Breast epithelium (tissue), 4 donors: Measurements from ENCODE around the gene METTL25. TPM values are rescaled to one million over a fixed set of nuclear protein-coding genes. Genes with fewer than 3 reads are reported as not detected.

Experiments used
- DNase-seq, 2 donors: peaks; one replicate each; pipeline ENCODE4 v3.0.0-alpha.2; 2019; ENCODE audit warnings: low spot score in 2 of 2
- H3K27ac ChIP-seq, 2 donors: fragments of 200-600 bp; sonication (generic) in 1 of 2; one replicate each; pipeline ENCODE4 v1.5.1; 2016 to 2019; ENCODE audit warnings: mild to moderate bottlenecking in 1 of 2
- H3K27me3 ChIP-seq, 2 donors: fragments of 200-600 bp; sonication (generic) in 1 of 2; one replicate each; pipeline versions ENCODE4 v1.5.1 to v1.6.0; 2017 to 2019; ENCODE audit warnings: control low read depth in 1 of 2, mild to moderate bottlenecking in 1 of 2
- H3K36me3 ChIP-seq: fragments of 200-600 bp; one replicate; pipeline ENCODE4 v1.5.1; 2019
- H3K4me1 ChIP-seq, 2 donors: fragments of 200-600 bp; sonication (generic); one replicate each; pipeline ENCODE4 v1.5.1; 2016 to 2019; ENCODE audit warnings: control low read depth in 1 of 2
- H3K4me3 ChIP-seq, 3 donors: fragments of 200-600 bp; sonication (generic); 1 replicate in 2 of 3; 2 replicates in 1 of 3; pipeline ENCODE4 v1.5.1; 2016 to 2019; ENCODE audit warnings: mild to moderate bottlenecking in 3 of 3, moderate library complexity in 2 of 3
- H3K9me3 ChIP-seq, 2 donors: fragments of 200-600 bp; sonication (generic) in 1 of 2; one replicate each; pipeline ENCODE4 v1.5.1; 2016 to 2019; ENCODE audit warnings: control low read depth in 1 of 2
- POLR2A ChIP-seq: fragments of 450-650 bp; IDR thresholded peaks from one replicate; pipeline ENCODE4 v1.6.1; 2016; ENCODE audit warnings: antibody characterized with exemption, mild to moderate bottlenecking, moderate library complexity
- POLR2AphosphoS5 ChIP-seq, 3 donors: sonication (generic); formaldehyde crosslinking; IDR thresholded peaks; one replicate each; pipeline ENCODE4 v1.6.1; 2017; ENCODE audit warnings: antibody characterized with exemption in 3 of 3
- intact Hi-C: fragments of 100-400 bp; cut with DNase I; formaldehyde crosslinking; loops from one replicate; pipeline ENCODE4 v1.15.1; 2023; ENCODE audit warnings: low total_unique reads
- total RNA-seq, 3 donors: library from RNA; depleted of rRNA; stranded (reverse); fragments of >200 nt; gene quantifications; one replicate each; pipeline ENCODE4 v1.1.0, GENCODE V29; 2016
- TF ChIP-seq, protein P1 (sequence below), 3 donors: fragments of 450-650 bp; IDR thresholded peaks; one replicate each; pipeline ENCODE4 v1.5.1; 2016 to 2017; ENCODE audit warnings: antibody characterized with exemption in 3 of 3, mild to moderate bottlenecking in 3 of 3, moderate library complexity in 3 of 3

The METTL25 gene, protein sequence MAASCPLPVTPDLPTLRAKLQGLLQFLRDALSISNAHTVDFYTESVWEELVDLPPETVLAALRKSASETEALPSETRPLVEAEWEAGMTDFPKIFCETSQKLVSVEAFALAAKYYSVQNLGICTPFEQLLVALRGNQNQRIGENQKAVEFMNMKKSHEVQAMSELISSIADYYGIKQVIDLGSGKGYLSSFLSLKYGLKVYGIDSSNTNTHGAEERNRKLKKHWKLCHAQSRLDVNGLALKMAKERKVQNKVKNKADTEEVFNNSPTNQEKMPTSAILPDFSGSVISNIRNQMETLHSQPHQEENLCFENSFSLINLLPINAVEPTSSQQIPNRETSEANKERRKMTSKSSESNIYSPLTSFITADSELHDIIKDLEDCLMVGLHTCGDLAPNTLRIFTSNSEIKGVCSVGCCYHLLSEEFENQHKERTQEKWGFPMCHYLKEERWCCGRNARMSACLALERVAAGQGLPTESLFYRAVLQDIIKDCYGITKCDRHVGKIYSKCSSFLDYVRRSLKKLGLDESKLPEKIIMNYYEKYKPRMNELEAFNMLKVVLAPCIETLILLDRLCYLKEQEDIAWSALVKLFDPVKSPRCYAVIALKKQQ
- total RNA-seq = 10 to 100 TPM; 10.4 to 38.9 (median 25.9) TPM

DNA sequence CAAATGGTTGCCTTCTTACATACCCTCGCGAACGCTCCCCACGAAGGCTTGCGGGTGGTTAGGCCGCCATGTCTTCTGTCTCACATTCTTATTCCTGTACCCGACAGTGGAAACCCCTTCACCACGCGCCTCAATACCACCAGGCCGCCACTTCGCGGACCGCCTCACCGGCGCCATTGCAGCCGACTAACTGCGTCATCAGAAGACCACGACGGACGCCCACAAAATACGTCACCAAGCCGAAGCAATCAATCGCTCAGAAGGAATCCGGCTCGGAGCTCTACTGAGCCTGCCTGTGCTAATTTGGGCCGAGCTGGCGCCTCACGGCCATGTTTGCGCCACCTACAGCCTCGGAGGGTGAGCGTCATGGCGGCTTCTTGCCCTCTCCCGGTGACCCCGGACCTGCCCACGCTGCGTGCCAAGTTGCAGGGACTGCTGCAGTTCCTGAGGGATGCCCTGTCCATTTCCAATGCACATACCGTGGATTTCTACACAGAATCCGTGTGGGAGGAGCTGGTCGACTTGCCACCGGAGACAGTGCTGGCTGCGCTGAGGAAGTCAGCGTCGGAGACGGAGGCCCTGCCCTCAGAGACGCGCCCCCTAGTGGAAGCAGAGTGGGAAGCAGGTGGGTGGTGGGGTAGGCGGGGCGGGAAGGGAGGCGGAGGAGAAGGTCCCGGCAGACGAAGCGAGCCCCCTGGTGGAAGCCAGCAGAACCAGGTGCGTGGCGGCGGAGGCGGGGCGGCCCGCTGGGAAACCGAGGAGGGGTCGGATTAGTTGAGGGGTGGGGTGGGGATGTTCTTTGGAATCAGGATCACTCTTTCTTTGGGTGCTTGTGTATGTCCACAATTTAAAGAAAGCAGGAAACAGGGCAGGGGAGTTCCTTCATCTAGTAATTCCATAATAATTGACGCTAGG lies at the start of gene METTL25, which contains the start of gene CCDC59:
TSS of gene METTL25 (plus strand) at position 330 of the 915 bp plus-strand sequence. CDS start at position 367, 37 bp downstream.
TSS of gene CCDC59 (minus strand) at position 188 of the 915 bp plus-strand sequence. CDS start at position 177, 11 bp downstream.
- Histone ChIP-seq H3K9me3 (no peaks in the 10 kb centered on the region), H3K27ac (peak within 1 kb of the TSS; percentile 97), H3K27me3 (no peaks in the 10 kb centered on the region), H3K4me1 (peaks cover 0 to 9% of the 10 kb centered on the region in 2 donors), H3K4me3 (peak within 1 kb of the TSS; percentile 82 to 94 (median 84)), H3K36me3 (no peaks in the 10 kb centered on the region)
- intact Hi-C loops = loop anchor here (5.0 kb wide), 1 partner anchor 291 kb away; no protein-coding TSS in a partner anchor
- DNase-seq = peak; percentile 96 to 97
- TF ChIP-seq, protein P1, sequence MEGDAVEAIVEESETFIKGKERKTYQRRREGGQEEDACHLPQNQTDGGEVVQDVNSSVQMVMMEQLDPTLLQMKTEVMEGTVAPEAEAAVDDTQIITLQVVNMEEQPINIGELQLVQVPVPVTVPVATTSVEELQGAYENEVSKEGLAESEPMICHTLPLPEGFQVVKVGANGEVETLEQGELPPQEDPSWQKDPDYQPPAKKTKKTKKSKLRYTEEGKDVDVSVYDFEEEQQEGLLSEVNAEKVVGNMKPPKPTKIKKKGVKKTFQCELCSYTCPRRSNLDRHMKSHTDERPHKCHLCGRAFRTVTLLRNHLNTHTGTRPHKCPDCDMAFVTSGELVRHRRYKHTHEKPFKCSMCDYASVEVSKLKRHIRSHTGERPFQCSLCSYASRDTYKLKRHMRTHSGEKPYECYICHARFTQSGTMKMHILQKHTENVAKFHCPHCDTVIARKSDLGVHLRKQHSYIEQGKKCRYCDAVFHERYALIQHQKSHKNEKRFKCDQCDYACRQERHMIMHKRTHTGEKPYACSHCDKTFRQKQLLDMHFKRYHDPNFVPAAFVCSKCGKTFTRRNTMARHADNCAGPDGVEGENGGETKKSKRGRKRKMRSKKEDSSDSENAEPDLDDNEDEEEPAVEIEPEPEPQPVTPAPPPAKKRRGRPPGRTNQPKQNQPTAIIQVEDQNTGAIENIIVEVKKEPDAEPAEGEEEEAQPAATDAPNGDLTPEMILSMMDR (IDR thresholded peaks at IDR 0.05) = peak; percentile 82 to 99 (median 96)
- TF ChIP-seq POLR2A (peak; percentile 74), POLR2AphosphoS5 (IDR thresholded peaks at IDR 0.05) (peak; percentile 94 to 99 (median 98))

DNA sequence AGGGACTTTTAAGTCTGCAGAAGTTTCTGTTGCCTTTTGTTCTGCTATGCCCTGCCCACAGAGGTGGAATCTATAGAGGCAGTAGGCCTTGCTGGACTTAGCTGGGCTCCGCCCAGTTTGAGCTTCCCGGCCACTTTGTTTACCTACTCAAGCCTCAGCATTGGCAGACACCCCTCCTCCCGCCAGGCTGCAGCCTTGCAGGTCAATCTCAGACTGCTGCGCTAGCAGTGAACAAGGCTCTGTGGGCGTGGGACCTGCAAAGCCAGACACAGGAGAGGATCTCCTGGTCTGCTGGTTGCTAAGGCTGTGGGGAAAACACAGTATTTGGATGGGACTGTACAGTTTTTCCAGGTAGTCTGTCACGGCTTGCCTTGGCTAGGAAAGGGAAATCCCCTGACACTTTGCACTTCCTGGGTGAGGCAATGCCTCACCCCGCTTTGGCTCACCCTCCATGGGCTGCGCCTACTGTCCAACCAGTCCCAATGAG lies 43.9 kb upstream of the METTL25 start:
- peaks cover 0 to 5% of the 10 kb centered on the region in 2 donors for H3K9me3 ChIP-seq
- no peaks in the 10 kb centered on the region for H3K36me3 ChIP-seq
- no peaks in the 10 kb centered on the region for H3K27me3 ChIP-seq
- no peak overlapping the region for H3K27ac ChIP-seq
- no peak overlapping the region for H3K4me3 ChIP-seq
- DNase-seq = peak in 1 of 2 donors; percentile 52
- TF ChIP-seq POLR2A (no peak), POLR2AphosphoS5 (IDR thresholded peaks at IDR 0.05) (no peak)
- TF ChIP-seq, protein P1 (IDR thresholded peaks at IDR 0.05) = no peak
- intact Hi-C loops = no loop called here
- no peaks in the 10 kb centered on the region for H3K4me1 ChIP-seq

DNA sequence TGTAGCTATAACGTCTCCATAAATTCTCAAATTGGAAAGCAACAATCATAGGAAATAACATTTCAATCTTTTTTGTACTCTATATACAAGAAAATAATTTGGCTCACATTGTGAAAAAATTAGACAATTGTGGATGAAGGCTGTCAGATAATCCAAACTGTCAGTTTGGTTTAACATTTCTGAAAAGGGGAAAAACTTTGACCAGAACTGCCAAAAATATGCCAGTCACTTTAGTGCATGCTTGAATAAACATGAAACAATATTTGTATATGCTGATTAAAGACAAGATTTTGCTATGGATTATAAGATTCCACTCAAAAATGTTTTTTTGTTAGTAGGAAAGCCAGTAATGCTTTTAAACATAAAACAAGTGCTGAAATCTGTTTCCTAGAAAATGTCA lies 39.1 kb upstream of the METTL25 start:
- intact Hi-C loops = no loop called here

DNA sequence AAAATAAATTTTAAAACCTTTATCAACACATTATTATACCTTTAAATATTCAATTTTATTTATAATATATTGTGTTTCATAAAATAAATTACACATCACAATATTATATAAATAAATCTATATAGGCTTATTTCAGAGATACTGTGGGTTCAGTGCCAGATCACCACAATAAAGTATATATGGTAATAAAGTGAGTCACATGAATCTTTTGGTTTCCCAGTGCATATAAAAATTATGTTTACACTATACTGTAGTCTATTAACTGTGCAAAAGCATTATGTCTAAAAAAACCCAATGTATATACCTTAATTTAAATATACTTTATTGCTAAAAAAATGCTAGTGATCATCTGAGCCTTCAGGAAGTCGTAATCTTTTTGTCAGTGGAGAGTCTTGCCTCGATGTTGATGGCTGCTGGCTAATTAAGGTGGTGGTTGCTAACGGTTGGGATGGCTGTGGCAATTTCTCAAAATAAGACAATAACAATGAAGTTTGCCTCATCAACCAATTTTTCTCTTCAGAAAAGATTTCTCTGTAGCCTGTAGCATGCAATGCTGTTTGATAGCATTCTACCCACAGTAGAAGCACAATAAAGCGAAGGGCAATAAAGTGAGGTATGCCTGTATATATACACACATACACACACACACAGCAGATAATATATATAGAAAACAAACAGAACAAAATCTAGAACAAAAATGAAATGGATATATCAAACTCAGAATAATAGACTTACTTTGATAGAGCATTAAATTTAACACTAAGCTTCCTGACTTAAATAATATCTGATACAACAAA lies 32.6 kb upstream of the METTL25 start:
- no peak for DNase-seq

More for the DNA sequence above, 39.1 kb upstream of the METTL25 start:
- Histone ChIP-seq H3K27me3 (no peaks in the 10 kb centered on the region), H3K4me1 (no peaks in the 10 kb centered on the region), H3K36me3 (no peaks in the 10 kb centered on the region), H3K4me3 (no peak overlapping the region), H3K27ac (no peak overlapping the region), H3K9me3 (no peaks in the 10 kb centered on the region)
- TF ChIP-seq, protein P1 (IDR thresholded peaks at IDR 0.05) = no peak
- no peak for TF ChIP-seq POLR2A
- TF ChIP-seq POLR2AphosphoS5 (IDR thresholded peaks at IDR 0.05) = no peak
- no peak for DNase-seq

More for the DNA sequence above, 32.6 kb upstream of the METTL25 start:
- Histone ChIP-seq H3K36me3 (no peaks in the 10 kb centered on the region), H3K4me3 (no peak overlapping the region), H3K27me3 (no peaks in the 10 kb centered on the region), H3K27ac (no peak overlapping the region), H3K4me1 (no peaks in the 10 kb centered on the region), H3K9me3 (no peaks in the 10 kb centered on the region)
- TF ChIP-seq POLR2A (no peak), POLR2AphosphoS5 (IDR thresholded peaks at IDR 0.05) (no peak)
- TF ChIP-seq, protein P1 (IDR thresholded peaks at IDR 0.05) = no peak
- intact Hi-C loops = no loop called here
